Peyer's patch (tissue), 4 donors: ENCODE results near the gene TOPAZ1.

Experiments used
- CTCF ChIP-seq, 6 experiments: fragments of 450-650 bp in 4 of 6; fragments of 200-600 bp in 2 of 6; sonication (generic) in 1 of 6; IDR thresholded peaks; one replicate each; pipeline ENCODE4 v1.5.1; 2017 to 2019; ENCODE audit warnings: antibody characterized with exemption in 6 of 6, mild to moderate bottlenecking in 3 of 6, moderate library complexity in 1 of 6
- POLR2A ChIP-seq, 2 donors: fragments of 450-650 bp; IDR thresholded peaks; one replicate each; pipeline ENCODE4 v1.5.1; 2017; ENCODE audit warnings: antibody characterized with exemption in 2 of 2, mild to moderate bottlenecking in 2 of 2, moderate library complexity in 2 of 2

GRCh38 chr3:44241706-44242105 lies at the start of gene TOPAZ1:
- TF ChIP-seq POLR2A (IDR thresholded peaks at IDR 0.05) = no peak
- no peak for TF ChIP-seq CTCF (IDR thresholded peaks at IDR 0.05)
